Breast epithelium (tissue), 3 donors: ENCODE measurements around the gene AEBP1.

Experiments used
- POLR2A ChIP-seq: fragments of 450-650 bp; IDR thresholded peaks from one replicate; pipeline ENCODE4 v1.6.1; 2016; ENCODE audit warnings: antibody characterized with exemption, mild to moderate bottlenecking, moderate library complexity
- TF ChIP-seq, protein P1 (sequence below), 3 donors: fragments of 450-650 bp; IDR thresholded peaks; one replicate each; pipeline ENCODE4 v1.5.1; 2016 to 2017; ENCODE audit warnings: antibody characterized with exemption in 3 of 3, mild to moderate bottlenecking in 3 of 3, moderate library complexity in 3 of 3

DNA sequence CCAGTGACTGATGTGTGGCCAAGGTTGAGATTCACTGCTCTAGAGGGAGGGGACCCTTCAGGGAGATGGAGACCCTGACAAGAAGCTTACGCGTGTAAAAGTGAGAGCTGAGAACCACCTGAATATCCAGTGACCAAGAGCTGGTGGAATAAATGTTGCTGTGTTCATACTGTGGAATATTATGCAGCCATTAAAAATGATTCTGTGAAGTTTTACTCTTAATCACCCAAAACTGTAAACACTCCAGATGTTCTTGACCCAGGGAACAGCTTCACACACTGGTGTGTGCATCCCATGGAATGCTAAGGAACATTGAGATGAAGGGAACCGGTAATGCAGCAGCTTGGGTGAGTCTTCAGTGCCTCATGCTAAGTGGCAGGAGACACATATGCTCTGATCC is 17.5 kb upstream of the AEBP1 start:
- TF ChIP-seq, protein P1, sequence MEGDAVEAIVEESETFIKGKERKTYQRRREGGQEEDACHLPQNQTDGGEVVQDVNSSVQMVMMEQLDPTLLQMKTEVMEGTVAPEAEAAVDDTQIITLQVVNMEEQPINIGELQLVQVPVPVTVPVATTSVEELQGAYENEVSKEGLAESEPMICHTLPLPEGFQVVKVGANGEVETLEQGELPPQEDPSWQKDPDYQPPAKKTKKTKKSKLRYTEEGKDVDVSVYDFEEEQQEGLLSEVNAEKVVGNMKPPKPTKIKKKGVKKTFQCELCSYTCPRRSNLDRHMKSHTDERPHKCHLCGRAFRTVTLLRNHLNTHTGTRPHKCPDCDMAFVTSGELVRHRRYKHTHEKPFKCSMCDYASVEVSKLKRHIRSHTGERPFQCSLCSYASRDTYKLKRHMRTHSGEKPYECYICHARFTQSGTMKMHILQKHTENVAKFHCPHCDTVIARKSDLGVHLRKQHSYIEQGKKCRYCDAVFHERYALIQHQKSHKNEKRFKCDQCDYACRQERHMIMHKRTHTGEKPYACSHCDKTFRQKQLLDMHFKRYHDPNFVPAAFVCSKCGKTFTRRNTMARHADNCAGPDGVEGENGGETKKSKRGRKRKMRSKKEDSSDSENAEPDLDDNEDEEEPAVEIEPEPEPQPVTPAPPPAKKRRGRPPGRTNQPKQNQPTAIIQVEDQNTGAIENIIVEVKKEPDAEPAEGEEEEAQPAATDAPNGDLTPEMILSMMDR (IDR thresholded peaks at IDR 0.05) = no peak
- TF ChIP-seq POLR2A = no peak
